Non-pigmented ciliary epithelial cell (primary cell): ENCODE measurements around the gene SF1.

Experiments used
- DNase-seq: peaks from one replicate; pipeline ENCODE4 v3.0.0-alpha.2; 2010; ENCODE audit warnings: low read depth

The SF1 gene

DNA sequence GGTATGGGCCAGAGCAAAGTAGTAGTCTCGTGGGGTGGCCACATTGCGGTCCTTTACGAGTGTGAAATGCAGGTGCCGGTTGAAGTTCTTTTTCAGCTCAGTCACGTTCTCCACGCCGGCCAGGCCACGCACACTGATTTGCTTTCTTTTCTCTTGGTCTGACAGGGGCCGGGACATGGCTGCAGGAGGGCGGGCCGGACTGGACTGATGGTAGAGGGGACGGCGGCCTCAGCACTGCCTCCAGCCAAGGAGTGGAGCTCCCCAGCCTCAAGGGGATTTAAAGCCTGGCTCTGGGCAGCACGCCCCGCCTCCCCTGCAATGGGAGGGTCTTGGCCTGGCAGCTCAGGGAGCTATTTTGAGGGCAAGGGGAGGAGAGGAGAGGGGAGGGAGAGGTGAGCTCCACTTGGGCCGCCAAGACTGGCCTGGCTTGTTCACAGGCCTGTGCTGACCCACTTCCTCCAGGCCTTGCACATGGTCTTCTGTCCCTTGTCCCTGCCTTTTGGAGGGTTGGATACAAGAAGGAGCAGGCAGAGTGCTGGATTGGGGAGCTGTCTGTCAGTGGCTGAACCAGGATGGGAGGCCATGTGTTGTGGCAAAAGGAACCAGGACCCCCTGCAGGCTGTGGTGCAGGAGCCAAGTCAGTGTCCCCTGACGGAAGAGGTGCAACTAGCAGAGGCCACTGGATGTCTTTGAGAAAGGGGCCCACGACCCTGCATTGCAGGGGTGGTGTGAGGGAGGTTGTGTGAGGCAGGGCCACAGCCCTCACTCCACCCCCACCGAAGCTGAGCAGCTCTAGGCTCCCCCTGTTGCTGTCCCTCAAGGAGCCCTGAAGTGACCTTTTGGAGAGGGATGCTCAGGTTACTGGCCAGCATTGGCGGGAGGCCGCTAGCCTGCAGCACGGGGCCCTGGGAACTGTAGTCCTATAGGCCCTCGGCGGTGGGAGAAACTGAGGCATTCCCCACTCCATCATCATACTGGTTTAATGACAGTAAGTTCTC lies 18.3 kb downstream of the SF1 start, which contains the start of gene PYGM:
Gene PYGM, minus strand, starts transcription at position 253 of the 998 bp plus-strand sequence. Its CDS starts 76 bp downstream, at position 177.
- DNase-seq: no peak

DNA sequence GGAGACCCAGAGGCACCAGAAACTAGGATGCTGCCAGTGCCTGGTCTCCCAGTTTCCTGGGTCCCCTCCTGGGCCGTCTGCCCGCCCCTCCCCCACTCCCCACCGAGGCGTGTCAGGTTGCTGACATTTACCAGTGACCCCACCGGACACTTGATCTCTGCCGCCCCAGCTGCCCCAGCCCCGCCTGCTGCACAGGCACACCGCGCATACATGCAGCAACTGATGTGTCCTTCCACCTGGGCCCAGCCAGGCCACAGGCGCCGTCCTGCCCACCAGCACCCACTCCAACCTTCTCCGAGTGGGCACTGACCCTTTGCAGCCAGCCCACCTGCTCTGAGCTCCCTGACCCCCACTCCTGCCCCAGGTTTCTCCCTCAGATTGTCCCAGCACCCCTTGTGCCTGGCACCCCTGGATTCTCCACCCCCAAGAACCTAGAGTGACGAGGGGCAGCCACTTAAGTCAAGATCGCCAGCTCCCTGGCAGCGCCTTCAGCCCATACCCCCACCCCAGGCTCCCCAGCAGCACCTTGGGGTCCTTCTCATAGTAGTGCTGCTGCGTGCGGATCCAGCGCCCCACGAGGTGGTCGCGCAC lies 19.1 kb downstream of the SF1 start:
- no peak for DNase-seq

DNA sequence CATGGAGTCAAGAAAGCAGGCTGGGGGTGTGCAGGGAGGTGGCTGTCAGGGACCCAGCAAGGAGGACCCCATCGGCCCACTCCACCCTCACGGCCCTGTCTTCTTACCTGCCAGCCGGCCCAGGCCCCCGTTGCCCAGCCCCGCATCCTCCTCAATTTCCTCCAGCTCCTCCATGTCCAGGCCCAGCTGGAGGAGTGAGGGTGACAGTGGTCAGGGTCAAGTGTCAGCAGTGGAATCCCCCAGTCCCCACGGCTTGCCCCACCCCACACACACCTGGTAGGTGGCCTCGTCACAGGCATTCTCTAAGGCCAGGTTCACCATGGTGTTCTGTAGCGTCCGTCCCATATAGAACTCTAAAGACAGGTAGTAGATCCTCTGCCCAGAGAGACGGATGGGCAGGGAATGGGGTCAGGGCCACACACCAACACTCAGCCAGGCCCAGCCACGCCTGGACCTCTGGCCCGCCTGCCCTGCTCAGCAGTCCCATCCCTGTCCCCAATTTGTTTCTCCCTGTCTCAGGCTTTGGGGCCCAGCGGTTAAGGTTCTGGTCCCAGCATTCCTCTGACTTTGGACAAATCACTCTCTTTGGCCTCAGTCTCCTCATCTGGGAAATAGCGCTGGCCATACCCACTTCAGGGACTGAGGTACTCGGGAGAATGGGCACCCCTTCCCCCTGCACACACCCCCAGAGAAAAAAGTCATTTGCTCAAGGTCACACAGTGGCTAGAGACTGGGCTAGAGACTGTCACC lies 19.8 kb downstream of the SF1 start:
- no peak for DNase-seq

DNA sequence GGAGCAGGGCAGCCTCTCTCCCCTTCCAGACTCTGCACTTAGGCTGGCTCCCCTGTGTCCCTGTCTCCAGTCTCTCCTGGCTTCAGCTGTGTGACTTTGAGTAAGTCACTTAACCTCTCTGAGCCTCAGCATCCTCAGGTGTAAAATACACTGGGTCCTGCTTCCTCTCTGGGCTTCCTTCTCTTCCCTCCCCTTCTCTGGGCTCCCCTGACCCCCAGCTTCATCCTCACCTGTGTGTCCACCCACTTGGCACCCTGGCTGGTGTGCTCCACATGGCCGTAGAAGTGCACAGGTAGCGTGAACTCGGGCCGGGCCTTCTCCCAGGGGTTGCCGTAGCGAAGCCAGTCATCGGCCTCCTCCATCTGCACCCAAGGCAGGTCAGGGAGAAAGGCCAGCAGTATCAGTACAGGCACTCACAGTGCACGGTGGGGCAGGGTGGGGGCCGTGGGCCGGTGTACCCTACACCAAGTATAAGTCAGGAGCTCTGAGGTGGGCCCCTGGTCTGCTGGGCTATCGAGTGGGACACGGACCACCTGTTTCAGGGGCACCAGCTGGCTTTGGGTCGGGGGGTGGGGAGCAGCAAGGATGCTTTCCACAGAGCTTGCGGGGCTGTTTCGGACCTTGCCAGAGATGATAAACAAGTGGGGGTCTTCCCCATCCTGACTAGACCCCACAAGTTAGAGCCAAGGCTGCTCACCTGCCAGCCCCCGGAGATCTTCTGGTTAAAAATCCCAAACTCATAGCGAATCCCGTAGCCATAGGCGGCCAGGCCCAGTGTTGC lies 20.6 kb downstream of the SF1 start:
- no peak for DNase-seq

DNA sequence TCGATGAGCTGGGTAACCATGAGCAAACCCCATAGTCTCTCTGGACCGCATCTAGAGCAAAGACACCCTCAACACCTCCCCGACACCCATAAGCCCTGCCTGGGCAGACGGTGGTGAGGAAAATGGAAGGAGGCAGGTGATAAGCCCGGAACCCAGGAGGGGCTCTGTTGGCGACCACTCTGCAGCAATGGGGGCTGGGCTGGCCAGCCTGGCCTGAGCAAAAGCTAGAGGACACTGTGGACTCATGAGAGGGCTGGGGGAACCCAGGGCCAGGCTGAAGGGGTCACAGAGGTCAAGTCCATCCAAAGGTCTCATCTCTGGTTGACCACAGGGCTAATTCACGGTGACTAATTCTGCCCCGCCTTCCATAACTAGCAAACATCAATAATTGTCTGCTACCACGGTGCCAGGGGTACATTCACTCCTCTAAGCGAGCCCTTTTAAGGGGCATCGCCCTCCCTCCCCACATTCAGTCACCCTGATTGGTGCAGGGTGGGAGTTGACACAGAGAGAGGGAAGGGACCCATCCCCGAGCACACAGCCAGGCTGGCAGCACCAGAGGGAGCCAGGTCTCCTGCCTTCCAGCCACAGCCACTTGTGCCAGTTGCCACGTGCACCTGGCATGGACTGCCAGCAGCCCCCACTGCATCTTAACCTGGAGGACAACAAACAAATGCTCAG lies 22.5 kb downstream of the SF1 start:
- no peak for DNase-seq

DNA sequence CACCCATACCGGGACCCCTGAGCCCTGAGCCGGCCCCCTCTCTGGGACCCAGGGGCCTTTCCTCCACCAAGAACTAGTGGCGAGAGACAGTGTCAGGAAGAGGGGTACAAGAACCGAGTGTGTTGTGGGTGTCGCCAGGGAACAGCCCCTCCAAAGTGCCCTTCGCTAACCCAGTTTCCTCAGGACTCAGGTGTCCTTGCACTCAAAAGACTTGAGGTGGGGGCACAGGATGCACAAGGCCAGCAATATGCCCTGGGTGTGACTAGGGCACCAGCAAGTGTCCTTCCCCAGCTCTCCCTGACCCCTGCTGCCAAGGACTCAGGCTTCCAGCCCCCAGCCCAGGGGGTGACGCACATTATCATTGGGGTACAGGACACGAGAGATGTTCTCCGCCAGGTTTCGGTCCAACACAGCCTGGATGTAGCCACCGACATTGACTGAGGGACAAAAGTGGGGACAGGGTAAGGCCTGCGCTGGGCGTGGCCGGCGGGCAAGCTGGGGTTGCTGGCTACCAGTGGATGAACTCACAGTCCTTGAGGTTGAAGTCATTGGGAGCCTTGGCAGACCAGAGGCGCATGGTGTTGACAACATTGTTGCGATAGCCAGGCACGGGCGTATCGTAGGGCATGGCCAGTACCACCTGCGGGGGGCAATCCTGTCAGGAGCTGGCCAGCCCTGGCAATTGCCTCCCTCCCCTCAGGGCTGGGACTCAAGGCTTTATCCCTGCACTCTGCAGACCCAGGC lies 23.3 kb downstream of the SF1 start:
- no peak for DNase-seq

DNA sequence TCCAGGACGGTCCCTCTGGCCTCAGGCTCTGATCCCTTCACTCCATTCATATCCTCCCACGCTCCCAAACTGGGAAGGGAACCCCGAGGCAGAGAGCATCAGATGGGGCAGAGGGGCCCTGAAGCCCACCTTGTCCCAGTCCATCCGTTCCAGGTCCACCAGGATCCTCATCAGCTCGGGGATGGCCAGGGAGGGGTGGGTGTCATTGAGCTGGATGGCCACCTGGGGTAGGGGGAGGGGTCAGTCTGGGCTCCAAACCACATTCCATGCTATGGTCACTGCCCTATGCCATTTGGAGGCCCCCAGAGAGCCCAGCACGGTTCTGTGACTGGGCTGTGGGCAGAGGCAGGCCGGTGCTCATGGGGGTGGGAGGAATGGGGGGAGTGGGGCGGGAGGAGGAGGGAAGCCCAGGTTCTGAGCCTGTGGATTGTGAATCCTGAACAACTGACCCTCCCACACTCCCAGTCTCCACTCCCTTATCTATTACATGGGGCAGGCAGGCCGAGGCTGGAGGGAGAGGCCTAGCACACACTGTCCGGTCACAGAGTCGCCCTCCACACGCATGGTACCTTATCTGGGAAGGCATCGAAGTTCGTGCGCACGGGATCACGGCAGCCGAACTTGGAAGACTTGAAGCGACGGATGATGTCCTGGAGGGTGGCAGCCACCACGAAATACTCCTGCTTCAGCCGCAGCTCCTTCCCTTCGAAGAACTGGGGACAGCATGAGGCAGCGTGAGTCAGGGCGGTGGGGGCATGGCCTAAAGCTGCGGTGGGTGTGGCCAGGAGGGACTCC lies 24.0 kb downstream of the SF1 start:
- no peak for DNase-seq

DNA sequence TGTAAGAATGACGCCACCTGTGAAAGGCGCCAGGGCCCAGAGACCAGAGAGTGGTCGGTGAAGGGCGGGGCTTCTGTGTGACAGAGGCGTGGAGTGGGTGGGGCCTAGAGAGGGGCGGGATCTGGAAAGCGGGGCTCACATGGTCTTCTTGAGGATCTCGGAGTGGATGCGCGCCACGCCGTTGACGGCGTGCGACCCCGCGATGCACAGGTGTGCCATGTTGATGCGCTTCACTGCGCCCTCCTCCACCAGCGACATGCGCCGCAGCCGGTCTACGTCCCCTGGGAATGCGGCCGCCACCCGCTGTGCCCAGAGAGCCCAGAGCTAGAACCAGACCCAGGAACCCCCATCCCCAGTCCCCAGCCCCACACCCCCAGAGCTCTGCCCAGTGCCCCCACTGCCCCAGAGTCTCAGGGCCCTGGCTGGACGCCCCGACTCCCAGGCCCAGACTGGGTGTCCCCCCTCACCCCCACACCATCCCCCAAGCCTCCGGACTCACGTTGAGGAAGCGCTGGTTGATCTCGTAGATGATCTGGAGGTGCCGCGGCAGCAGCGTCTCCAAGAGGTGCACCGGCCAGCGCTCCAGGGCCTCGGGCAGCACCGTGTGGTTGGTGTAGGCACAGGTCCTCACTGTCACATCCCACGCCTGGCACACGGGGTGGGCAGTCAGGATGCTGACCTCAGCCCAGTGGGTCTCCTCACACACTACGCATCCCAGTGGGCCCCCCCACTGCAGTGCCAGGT lies 24.8 kb downstream of the SF1 start:
- no peak for DNase-seq

DNA sequence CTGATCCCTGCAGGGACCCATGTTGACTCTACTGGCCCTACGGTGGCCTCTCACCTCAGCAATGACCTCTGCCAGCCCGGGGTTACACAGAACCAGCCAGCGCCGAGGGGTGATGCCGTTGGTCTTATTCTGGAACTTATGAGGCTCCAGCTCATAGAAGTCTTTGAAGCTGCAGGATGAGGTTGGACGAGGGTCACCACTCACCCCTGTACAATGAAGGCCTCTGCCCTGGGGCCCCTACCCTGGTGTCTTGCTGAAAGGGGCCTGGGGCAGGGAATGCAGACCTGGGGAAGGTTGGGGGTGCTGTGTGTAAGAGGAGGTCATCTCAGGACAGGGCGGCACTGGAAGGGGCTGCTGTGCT lies 25.3 kb downstream of the SF1 start:
- no peak for DNase-seq

DNA sequence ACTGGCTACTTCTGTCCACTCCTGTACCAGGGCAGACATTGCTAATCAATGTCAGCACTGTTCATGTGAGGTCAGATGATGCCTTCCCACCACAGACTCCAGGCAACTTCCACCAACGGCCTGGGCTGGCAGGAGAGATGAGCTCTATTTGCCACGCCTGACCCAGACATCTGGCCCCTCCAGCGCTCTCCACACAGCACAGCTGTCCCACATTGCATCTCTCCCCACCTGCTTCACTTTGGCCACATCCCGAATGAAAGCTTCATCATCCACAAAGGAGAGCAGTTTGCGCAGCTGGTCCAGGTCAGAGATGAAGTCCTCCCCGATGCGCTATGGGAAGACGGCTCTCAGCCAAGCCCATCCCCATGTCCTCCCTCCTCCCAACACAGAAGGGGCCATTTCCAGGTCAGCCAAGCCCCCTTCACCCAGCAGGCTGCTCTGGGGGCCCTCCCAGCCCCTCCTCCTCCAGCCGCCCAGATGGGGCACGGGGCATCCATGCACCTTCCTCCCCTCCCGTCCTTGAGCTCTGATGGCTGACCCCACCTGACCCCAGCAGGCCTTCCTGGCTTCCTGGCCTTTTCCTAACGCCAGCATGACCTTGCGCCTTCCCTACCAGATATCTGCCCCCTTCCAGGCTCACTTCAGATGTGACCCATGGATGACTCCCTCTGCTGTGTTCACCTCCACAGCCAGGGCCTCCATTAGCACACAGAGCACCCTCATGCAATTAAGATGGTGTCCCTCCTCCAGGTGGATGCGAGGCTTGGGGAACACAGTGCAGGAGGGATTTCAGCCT lies 26.0 kb downstream of the SF1 start:
- DNase-seq: no peak

DNA sequence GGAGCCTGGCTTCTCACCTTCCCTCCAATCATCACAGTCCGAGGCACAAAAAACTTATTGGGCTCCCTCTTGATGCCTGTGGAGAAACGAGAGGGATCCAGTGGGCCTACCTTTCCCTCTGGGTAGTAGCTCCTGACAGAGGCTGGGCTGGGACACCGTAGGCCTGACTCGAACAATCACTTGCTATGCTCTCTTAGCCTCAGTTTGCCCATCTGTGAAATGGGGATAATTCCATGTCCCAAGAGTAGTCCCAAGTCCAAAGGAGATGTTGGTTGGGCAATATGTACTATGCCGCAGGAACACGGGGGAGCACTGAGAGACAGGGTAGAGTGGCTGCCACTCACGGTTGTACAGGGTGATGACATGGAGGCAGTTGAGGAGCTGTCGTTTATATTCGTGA lies 26.8 kb downstream of the SF1 start:
- DNase-seq: no peak

DNA sequence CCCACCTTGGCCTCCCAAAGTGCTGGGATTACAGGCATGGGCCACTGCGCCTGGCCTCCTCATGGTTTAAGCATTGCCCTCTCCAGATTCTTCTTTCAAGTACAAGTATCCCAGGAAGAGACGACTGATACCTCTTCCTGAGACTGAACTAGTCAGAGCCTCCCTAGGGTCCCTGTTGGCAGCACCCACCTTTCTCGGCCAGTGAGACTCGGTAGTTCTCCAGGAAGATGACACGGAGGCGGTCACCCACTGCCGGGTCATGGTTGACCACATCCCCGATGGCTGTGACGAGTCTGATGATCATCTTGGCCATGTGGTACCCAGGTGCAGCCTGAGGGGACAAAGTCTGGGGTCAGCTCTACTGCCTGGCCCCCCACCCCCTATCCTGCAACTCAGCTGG lies 27.2 kb downstream of the SF1 start:
- DNase-seq: no peak

DNA sequence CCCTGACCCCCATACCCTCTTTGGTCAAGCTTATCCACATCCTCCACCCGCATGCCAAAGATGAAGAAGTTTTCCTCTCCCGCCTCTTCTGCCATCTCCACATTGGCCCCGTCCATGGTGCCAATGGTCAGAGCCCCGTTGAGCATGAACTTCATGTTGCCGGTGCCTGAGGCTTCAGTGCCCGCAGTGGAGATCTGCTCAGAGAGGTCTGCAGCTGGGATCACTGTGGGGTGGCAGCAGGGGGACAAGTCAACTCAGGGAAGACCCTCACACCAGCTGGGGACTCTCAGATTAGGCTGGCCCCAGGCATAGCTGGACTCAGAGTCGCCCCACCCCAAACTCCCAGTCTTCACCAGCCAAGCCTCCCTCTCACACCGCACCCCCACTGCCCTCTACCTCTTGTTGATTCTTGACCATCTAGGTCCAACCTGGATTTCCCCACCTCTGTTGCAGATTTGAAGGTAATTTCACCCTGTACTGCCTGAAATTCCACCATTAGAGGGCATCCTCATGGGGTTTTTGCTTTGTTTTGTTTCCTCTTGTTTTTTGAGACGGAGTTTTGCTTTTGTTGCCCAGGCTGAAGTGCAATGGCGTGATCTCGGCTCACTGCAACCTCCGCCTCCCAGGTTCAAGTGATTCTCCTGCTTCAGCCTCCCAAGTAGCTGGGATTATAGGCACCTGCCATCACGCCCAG lies 27.8 kb downstream of the SF1 start:
- DNase-seq: no peak

DNA sequence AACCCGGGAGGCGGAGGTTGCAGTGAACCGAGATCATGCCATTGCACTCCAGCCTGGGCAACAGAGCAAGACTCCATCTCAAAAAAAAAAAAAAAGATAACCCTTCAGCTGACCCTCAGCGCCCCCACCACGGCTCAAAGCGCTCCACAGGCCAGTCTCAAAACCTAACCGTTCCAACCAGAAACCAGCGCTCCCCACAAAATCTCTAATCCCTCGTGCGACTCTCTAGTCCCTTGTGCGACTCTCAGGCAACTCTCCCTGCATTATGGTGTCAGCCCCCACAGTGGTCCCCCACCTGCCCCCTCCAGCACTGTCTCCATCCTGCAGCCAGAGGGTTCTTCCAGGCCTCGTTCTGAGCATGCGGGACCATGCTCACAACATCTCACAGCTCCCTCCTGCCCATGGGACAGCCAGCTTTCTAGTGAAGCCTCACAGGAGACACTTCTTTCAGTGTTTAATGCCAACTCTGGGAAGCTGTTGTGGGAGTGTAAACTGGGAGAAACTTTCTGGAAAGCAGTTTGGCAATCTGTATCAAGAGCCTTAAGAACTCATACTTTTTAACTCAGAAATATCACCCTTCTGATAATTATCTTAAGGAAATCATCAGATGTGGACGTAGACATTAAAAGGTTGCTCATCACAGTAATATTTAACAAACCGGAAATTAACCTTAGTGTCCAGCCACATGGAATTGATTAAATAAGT lies 30.2 kb downstream of the SF1 start:
- peak; percentile 22 for DNase-seq

DNA sequence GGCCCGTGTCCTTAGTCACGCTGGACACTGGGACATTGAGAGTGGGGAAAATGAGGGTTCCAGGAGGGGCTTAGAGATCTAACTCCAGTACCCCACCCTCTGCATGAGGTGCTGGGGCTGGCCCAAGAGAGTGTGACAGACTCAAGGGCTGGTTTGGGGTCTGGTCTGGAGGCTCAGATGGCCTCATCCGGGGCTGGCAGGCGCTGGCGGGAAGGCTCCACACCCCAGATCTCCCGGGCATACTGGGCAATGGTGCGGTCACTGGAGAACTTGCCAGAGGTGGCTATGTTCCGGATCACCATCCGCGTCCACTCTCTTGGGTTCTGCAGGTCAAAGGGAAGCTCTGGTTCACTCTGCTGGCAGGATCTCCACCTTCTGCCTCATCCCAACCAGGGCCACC lies 31.9 kb downstream of the SF1 start:
- DNase-seq: no peak

DNA sequence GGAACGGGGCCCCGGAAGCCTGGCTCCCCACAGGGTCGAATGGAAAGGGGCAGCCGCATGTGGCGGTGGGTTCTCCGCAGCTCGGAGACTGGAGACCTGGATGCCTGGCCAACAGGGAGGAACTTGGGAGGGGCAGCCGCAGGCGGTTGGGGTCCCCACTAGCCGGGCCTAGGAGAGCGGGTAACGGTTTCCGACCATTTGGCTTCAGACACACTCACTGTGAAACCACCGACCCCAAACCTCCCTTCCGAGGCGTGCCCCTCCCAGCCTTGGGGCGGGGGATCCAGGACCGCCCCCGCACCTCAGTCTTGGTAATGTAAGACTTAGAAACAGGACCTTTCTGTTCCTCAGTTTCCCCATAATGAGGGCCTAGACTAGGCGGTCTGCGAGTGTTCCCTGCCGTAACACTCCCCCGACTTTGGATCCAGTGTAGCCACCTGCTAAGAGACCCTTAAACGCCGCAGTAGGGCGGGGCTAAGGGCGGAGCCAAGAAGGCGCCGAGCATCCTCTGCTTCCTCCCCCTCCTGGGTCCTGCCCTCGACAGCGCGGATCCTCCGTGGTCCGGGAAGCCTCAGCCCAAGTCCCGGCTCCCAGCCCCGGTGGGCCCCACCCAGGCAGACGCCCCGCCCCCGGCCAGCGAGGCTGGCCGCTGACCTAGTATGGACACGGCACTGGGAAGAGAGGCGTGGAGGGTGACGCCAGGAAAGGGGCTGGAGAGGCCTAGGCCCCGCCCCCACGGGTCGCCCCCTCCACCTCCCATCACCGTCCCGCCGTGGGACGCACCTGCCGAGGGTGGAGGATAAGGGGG lies 32.6 kb downstream of the SF1 start:
- DNase-seq: peak; percentile 20
